Stomach (tissue), 9 donors: ENCODE data around the gene PLA2G4B. TPM values are rescaled to one million over a fixed set of nuclear protein-coding genes. Genes with fewer than 3 reads are reported as not detected.
"Not testable (repeated sequence)": the region's sequence is repeated elsewhere in the genome, so short reads cannot be mapped to it uniquely, and the experiment has no call there.

Experiments used
- DNase-seq, 2 donors: peaks; one replicate each; pipeline versions ENCODE4 v3.0.0 to v3.0.0-alpha.2; 2013 to 2019
- H3K27ac ChIP-seq, 5 donors: fragments of 200-600 bp in 4 of 5; sonication (generic) in 4 of 5; one replicate each; pipeline ENCODE4 v1.5.1; 2013 to 2019; ENCODE audit warnings: mild to moderate bottlenecking in 1 of 5, moderate library complexity in 1 of 5
- H3K27me3 ChIP-seq, 3 donors: fragments of 200-600 bp; sonication (generic); one replicate each; pipeline ENCODE4 v1.5.1; 2017 to 2019; ENCODE audit warnings: mixed run types in 1 of 3
- H3K36me3 ChIP-seq, 4 donors: fragments of 200-600 bp; sonication (generic); 1 replicate in 3 of 4; 2 replicates in 1 of 4; pipeline ENCODE4 v1.5.1; 2016 to 2019
- H3K4me1 ChIP-seq, 4 donors: fragments of 200-600 bp; sonication (generic); one replicate each; pipeline ENCODE4 v1.5.1; 2016 to 2019
- H3K4me3 ChIP-seq, 4 donors: fragments of 200-600 bp; sonication (generic) in 3 of 4; one replicate each; pipeline ENCODE4 v1.5.1; 2016 to 2019; ENCODE audit warnings: mild to moderate bottlenecking in 1 of 4
- H3K9me3 ChIP-seq, 4 donors: fragments of 200-600 bp; sonication (generic); one replicate each; pipeline ENCODE4 v1.5.1; 2016 to 2019
- CTCF ChIP-seq, 7 experiments: fragments of 450-650 bp in 4 of 7; fragments of 200-600 bp in 3 of 7; sonication (generic) in 3 of 7; IDR thresholded peaks; one replicate each; pipeline ENCODE4 v1.5.1; 2016 to 2019; ENCODE audit warnings: antibody characterized with exemption in 7 of 7, control low read depth in 2 of 7, mild to moderate bottlenecking in 1 of 7
- EP300 ChIP-seq: sonication (generic); formaldehyde crosslinking; IDR thresholded peaks from one replicate; pipeline ENCODE4 v1.6.1; 2017; ENCODE audit warnings: antibody characterized with exemption
- POLR2A ChIP-seq, 4 donors: fragments of 450-650 bp; IDR thresholded peaks; one replicate each; pipeline ENCODE4 v1.6.1; 2016; ENCODE audit warnings: antibody characterized with exemption in 4 of 4, control low read depth in 2 of 4, mild to moderate bottlenecking in 1 of 4, moderate library complexity in 1 of 4
- POLR2AphosphoS5 ChIP-seq, 3 donors: sonication (generic); formaldehyde crosslinking; IDR thresholded peaks; one replicate each; pipeline ENCODE4 v1.6.1; 2016; ENCODE audit warnings: antibody characterized with exemption in 3 of 3
- WGBS, 5 donors: extraction: QIAGEN DNeasy Blood & Tissue Kit in 3 of 5; methylation state at CpG; one replicate each; pipeline versions ENCODE4 v1.1.5 to v1.1.7; 2013 to 2018; 5-methylcytosine and 5-hydroxymethylcytosine counted together
- intact Hi-C: fragments of 100-400 bp; cut with DNase I; formaldehyde crosslinking; loops from one replicate; pipeline ENCODE4 v1.15.1; 2023; ENCODE audit warnings: low total_unique reads
- polyA plus RNA-seq, 3 donors: library from polyadenylated mRNA; stranded (reverse); fragments of 200-250 nt; gene quantifications; one replicate each; pipeline ENCODE4 v1.2.3, GENCODE V29; 2013
- total RNA-seq, 5 donors: library from RNA; depleted of rRNA; stranded (reverse); fragments of >200 nt; gene quantifications; one replicate each; pipeline versions ENCODE4 v1.1.0 to v1.2.3, GENCODE V29; 2014 to 2016
- donor health status: healthy with polysubstance abuse.
- donor health status: Bipolar disorder and iron deficiency.
- donor health status: healthy.

Gene PLA2G4B
- total and polyA plus RNA-seq, 8 donors: 2.6 to 71.2 (median 14.0) TPM

GRCh38 chr15:41828807-41829141 lies 9.9 kb upstream of the PLA2G4B start:
- intact Hi-C loops: no loop called here
- peak overlapping the region in 3 of 5 donors; percentile 87 to 92 (median 92) for H3K27ac ChIP-seq
- 6 to 12% (median 8%) methylated on average over 6 of the region's 6 CpGs for WGBS, 5 donors

GRCh38 chr15:41829959-41830646 lies 8.5 kb upstream of the PLA2G4B start:
- intact Hi-C loops: no loop called here
- H3K4me1 ChIP-seq: peaks cover 13 to 52% (median 43%) of the 10 kb centered on the region in 4 donors
- 89 to 95% (median 94%) methylated on average over 9 to 13 of the region's 13 CpGs for WGBS, 5 donors
- H3K27ac ChIP-seq: no peak overlapping the region
- DNase-seq: peak in 1 of 2 donors; percentile 48
- no peak overlapping the region for H3K4me3 ChIP-seq
- H3K36me3 ChIP-seq: peaks cover 4 to 56% (median 33%) of the 10 kb centered on the region in 4 donors
- no peaks in the 10 kb centered on the region for H3K9me3 ChIP-seq
- no peaks in the 10 kb centered on the region for H3K27me3 ChIP-seq
- TF ChIP-seq CTCF (IDR thresholded peaks at IDR 0.05) (no peak), POLR2AphosphoS5 (IDR thresholded peaks at IDR 0.05) (no peak), EP300 (no peak), POLR2A (IDR thresholded peaks at IDR 0.05) (no peak)

More at GRCh38 chr15:41828807-41829141, 9.9 kb upstream of the PLA2G4B start:
- no peaks in the 10 kb centered on the region for H3K27me3 ChIP-seq
- H3K36me3 ChIP-seq: peaks cover 13 to 58% (median 40%) of the 10 kb centered on the region in 4 donors
- H3K4me1 ChIP-seq: peaks cover 13 to 52% (median 43%) of the 10 kb centered on the region in 4 donors
- no peaks in the 10 kb centered on the region for H3K9me3 ChIP-seq
- peak overlapping the region; percentile 63 to 85 (median 80) for H3K4me3 ChIP-seq
- no peak for TF ChIP-seq EP300
- TF ChIP-seq POLR2AphosphoS5 (IDR thresholded peaks at IDR 0.05): no peak
- TF ChIP-seq CTCF (IDR thresholded peaks at IDR 0.05): no peak
- TF ChIP-seq POLR2A (IDR thresholded peaks at IDR 0.05): no peak
- no peak for DNase-seq

- not testable (repeated sequence) for DNase-seq, H3K27ac ChIP-seq
- H3K36me3 ChIP-seq: peaks cover 4 to 56% (median 37%) of the 10 kb centered on the region in 4 donors
Measured at GRCh38 chr15:41831291-41831690, 7.4 kb upstream of the PLA2G4B start.

GRCh38 chr15:41832208-41832607 lies 6.4 kb upstream of the PLA2G4B start:
- no peak for TF ChIP-seq CTCF (IDR thresholded peaks at IDR 0.05)
- TF ChIP-seq EP300: no peak
- TF ChIP-seq POLR2A (IDR thresholded peaks at IDR 0.05): no peak
- no peak for TF ChIP-seq POLR2AphosphoS5 (IDR thresholded peaks at IDR 0.05)
- no peak for DNase-seq
- intact Hi-C loops: no loop called here
- Histone ChIP-seq H3K36me3 (peaks cover 4 to 63% (median 45%) of the 10 kb centered on the region in 4 donors), H3K27me3 (no peaks in the 10 kb centered on the region), H3K4me3 (no peak overlapping the region), H3K27ac (no peak overlapping the region), H3K4me1 (peaks cover 12 to 47% (median 40%) of the 10 kb centered on the region in 4 donors), H3K9me3 (no peaks in the 10 kb centered on the region)
- WGBS, 5 donors: 86 to 94% (median 91%) methylated on average over 6 to 10 of the region's 10 CpGs

More at GRCh38 chr15:41831291-41831690, 7.4 kb upstream of the PLA2G4B start:
- H3K9me3 ChIP-seq, intact Hi-C loops, H3K27me3 ChIP-seq, H3K4me3 ChIP-seq: not testable (repeated sequence)
- 63 to 81% (median 79%) methylated on average over 4 of the region's 4 CpGs for WGBS, 5 donors
- H3K4me1 ChIP-seq: peaks cover 13 to 52% (median 43%) of the 10 kb centered on the region in 4 donors

GRCh38 chr15:41832875-41833274 lies 5.8 kb upstream of the PLA2G4B start:
- Histone ChIP-seq H3K4me3 (no peak overlapping the region), H3K4me1 (peaks cover 8 to 43% (median 36%) of the 10 kb centered on the region in 4 donors), H3K36me3 (peaks cover 4 to 69% (median 48%) of the 10 kb centered on the region in 4 donors), H3K27me3 (no peaks in the 10 kb centered on the region), H3K9me3 (no peaks in the 10 kb centered on the region), H3K27ac (no peak overlapping the region)
- intact Hi-C loops: no loop called here
- no peak for TF ChIP-seq EP300
- peak in 1 of 3 donors; percentile 25 for TF ChIP-seq POLR2AphosphoS5 (IDR thresholded peaks at IDR 0.05)
- TF ChIP-seq POLR2A (IDR thresholded peaks at IDR 0.05): no peak
- 43 to 63% (median 54%) methylated on average over 3 of the region's 3 CpGs for WGBS, 5 donors
- peak; percentile 48 to 67 for DNase-seq
